Activated T-cell treated with anti-CD3 and anti-CD28 coated beads for 4 hours (primary cell): ENCODE measurements around the gene SNX1.

ENCODE experiments used
- DNase-seq: peaks from one replicate; pipeline ENCODE4 v3.0.0-alpha.2; 2020

SNX1 gene

GRCh38 chr15:64146885-64147681 is 51.3 kb downstream of the SNX1 start:
- DNase-seq, result no peak

- DNase-seq, result no peak
Measured at GRCh38 chr15:64148168-64148567, 52.4 kb downstream of the SNX1 start.

GRCh38 chr15:64148581-64148980 is 52.8 kb downstream of the SNX1 start:
- DNase-seq, result no peak

- no peak for DNase-seq
Measured at GRCh38 chr15:64149424-64149823, 53.6 kb downstream of the SNX1 start.

- DNase-seq, result no peak
Measured at GRCh38 chr15:64149893-64150578, 54.3 kb downstream of the SNX1 start.

- DNase-seq, result no peak
Measured at GRCh38 chr15:64151727-64152506, 56.1 kb downstream of the SNX1 start, which contains the start of gene SNX22. SNX22 (plus strand) TSS chr15:64151731; CDS start chr15:64151776, 45 bp downstream.

GRCh38 chr15:64152507-64153387 is 57.0 kb downstream of the SNX1 start:
- no peak for DNase-seq

GRCh38 chr15:64153480-64154367 is 57.9 kb downstream of the SNX1 start:
- DNase-seq, result peak; percentile 92

GRCh38 chr15:64155802-64156651 is 60.2 kb downstream of the SNX1 start:
- DNase-seq, result no peak

- DNase-seq, result no peak
Measured at GRCh38 chr15:64156652-64157331, 61.0 kb downstream of the SNX1 start.

- DNase-seq, result no peak
Measured at GRCh38 chr15:64157599-64158125, 61.9 kb downstream of the SNX1 start.

GRCh38 chr15:64158363-64159134 is 62.8 kb downstream of the SNX1 start:
- no peak for DNase-seq

- no peak for DNase-seq
Measured at GRCh38 chr15:64161688-64162477, 66.1 kb downstream of the SNX1 start.

- DNase-seq, result no peak
Measured at GRCh38 chr15:64162478-64162868, 66.7 kb downstream of the SNX1 start.

GRCh38 chr15:64162869-64163658 is 67.3 kb downstream of the SNX1 start, which contains the start of gene PPIB:
PPIB (minus strand) TSS chr15:64163022; CDS start chr15:64162986, 36 bp downstream.
- DNase-seq, result peak; percentile 95

GRCh38 chr15:64163659-64164362 is 68.0 kb downstream of the SNX1 start:
- DNase-seq, result no peak
